Caki2 (cell line): ENCODE measurements around the gene XPNPEP2. TPM values are rescaled to one million over a fixed set of nuclear protein-coding genes. Genes with fewer than 3 reads are reported as not detected.

Experiments
- DNase-seq: peaks from one replicate; pipeline ENCODE4 v3.0.0-alpha.2; 2015; ENCODE audit warnings: low read depth
- in situ Hi-C: cut with HindIII; loops from 2 replicates; pipeline ENCODE4 v1.10.0; 2016; ENCODE audit warnings: low sequenced_read_pairs, low pct_unique_long_range_greater_than_20kb, mixed read lengths
- total RNA-seq: library from RNA; depleted of rRNA; stranded (reverse); fragments of >200 nt; shearing (Covaris generic); gene quantifications from 2 replicates; pipeline ENCODE4 v1.2.3, GENCODE V29; 2014; ENCODE audit warnings: low replicate concordance; rRNA removed

XPNPEP2 gene
- total RNA-seq, 1 experiment from 2014 or later = not detected

- in situ Hi-C loops = no loop called here
- DNase-seq = no peak
These were observed 70.3 kb downstream of the XPNPEP2 start for GRCh38 chrX:129808829-129809796.

DNA sequence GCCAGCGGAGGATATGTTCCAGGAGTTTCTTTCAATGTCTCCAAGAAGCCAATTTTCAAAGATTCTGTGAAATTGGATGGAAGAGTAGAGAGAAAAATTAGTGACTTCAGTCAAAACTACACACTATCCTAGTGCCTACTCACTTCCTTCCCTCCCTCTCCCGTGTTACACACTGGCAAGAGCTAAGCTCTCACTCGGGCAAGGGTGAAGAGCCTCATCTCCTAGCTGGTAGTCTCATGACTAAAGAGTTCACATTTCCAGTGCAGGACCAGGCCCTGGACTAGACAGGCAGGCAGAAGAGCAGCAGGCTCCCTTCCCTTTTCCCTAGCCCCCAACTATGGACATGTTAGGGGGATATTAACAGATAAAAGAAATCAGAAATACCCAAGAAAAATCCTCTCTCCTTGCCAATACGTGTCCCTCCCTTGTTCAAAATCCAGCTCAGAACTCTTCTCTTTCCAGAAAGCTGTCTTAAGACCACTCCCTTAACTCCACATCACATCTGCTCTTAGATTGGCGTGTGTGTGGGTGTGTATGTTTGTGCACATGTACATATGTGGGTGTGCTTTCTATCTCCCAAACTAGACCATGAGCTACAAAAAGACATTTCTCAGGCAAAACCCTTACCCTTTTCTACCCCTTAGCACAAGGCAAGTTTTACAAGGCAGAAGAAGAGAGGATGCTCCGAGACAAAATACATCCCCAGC lies 75.0 kb downstream of the XPNPEP2 start:
- DNase-seq = no peak

GRCh38 chrX:129818123-129818522 lies 79.3 kb downstream of the XPNPEP2 start:
- in situ Hi-C loops = no loop called here
- no peak for DNase-seq

More for the DNA sequence above, 75.0 kb downstream of the XPNPEP2 start:
- in situ Hi-C loops = no loop called here

Other genes starting within 250 kb of the XPNPEP2 start
- 13.1 and 14.1 TPM in 2 replicates for gene SMARCA1, start 215.5 kb upstream of the XPNPEP2 start, total RNA-seq
- gene OCRL, start 198.7 kb upstream of the XPNPEP2 start, total RNA-seq = 15.9 and 22.8 TPM in 2 replicates
- gene APLN, start 84.0 kb upstream of the XPNPEP2 start, total RNA-seq = 0.06 and 0.07 TPM in 2 replicates
- gene SASH3, start 41.0 kb downstream of the XPNPEP2 start, total RNA-seq = not detected in 2 replicates
- gene ZDHHC9, start 104.9 kb downstream of the XPNPEP2 start, total RNA-seq = 13.1 and 16.0 TPM in 2 replicates
- 6.9 and 15.1 TPM in 2 replicates for gene UTP14A, start 167.2 kb downstream of the XPNPEP2 start, total RNA-seq
- gene BCORL1, start 243.7 kb downstream of the XPNPEP2 start, total RNA-seq = 0.06 and 0.44 TPM in 2 replicates